Right atrium auricular region (tissue), 2 donors: Measurements from ENCODE around the gene ADGRV1. TPM values are rescaled to one million over a fixed set of nuclear protein-coding genes. Genes with fewer than 3 reads are reported as not detected.
"Not testable (repeated sequence)": the region's sequence is repeated elsewhere in the genome, so short reads cannot be mapped to it uniquely, and the experiment has no call there.

ENCODE experiments used
- DNase-seq: peaks from one replicate; pipeline ENCODE4 v3.0.0-alpha.2; 2019; ENCODE audit warnings: low spot score
- H3K27ac ChIP-seq, 2 donors: fragments of 200-600 bp; sonication (generic); 1 replicate in 1 of 2; 2 replicates in 1 of 2; pipeline ENCODE4 v1.5.1; 2016 to 2019
- H3K27me3 ChIP-seq, 2 donors: fragments of 200-600 bp; sonication (generic); one replicate each; pipeline versions ENCODE4 v1.5.1 to v1.6.0; 2017 to 2019
- H3K36me3 ChIP-seq: fragments of 200-600 bp; sonication (generic); one replicate; pipeline ENCODE4 v1.5.1; 2016
- H3K4me1 ChIP-seq, 2 donors: fragments of 200-600 bp; sonication (generic); one replicate each; pipeline versions ENCODE4 v1.5.1 to v1.6.0; 2017 to 2019
- H3K4me3 ChIP-seq, 2 donors: fragments of 200-600 bp; sonication (generic); 1 replicate in 1 of 2; 2 replicates in 1 of 2; pipeline ENCODE4 v1.5.1; 2017 to 2019; ENCODE audit warnings: mild to moderate bottlenecking in 1 of 2, moderate library complexity in 1 of 2
- H3K9me3 ChIP-seq, 2 donors: fragments of 200-600 bp; sonication (generic); one replicate each; pipeline ENCODE4 v1.5.1; 2019
- total RNA-seq, 2 donors: library from RNA; depleted of rRNA; stranded (reverse); fragments of >200 nt; gene quantifications; one replicate each; pipeline ENCODE4 v1.1.0, GENCODE V29; 2016
- TF ChIP-seq, protein P1 (sequence below), 2 donors: fragments of 200-600 bp; sonication (generic); IDR thresholded peaks; one replicate each; pipeline ENCODE4 v1.5.1; 2019; ENCODE audit warnings: antibody characterized with exemption in 2 of 2

ADGRV1 gene
- total RNA-seq, 2 donors from 2014 or later = 1.4 to 1.8 TPM

DNA sequence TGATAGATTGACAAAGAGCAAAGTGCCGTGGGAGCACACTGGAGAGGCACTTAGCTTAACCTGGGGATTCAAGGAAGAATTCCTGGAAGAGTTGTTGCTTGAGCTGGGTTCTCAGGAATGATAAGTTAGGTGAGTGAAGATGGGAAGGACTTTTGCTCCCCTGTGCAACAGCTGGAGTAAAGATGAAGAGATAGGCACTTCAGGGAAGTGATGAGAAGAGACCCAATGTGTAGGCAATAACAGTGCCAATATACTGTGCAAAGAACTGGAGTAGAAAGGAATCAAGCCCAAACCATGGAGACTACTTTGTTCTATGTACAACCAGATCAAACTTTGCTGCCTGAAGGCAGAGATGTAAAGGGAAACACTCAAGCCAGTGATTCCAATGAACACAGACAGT, 92.2 kb downstream of the ADGRV1 start:
- H3K27me3 ChIP-seq = no peaks in the 10 kb centered on the region
- H3K9me3 ChIP-seq = no peaks in the 10 kb centered on the region
- TF ChIP-seq, protein P1, sequence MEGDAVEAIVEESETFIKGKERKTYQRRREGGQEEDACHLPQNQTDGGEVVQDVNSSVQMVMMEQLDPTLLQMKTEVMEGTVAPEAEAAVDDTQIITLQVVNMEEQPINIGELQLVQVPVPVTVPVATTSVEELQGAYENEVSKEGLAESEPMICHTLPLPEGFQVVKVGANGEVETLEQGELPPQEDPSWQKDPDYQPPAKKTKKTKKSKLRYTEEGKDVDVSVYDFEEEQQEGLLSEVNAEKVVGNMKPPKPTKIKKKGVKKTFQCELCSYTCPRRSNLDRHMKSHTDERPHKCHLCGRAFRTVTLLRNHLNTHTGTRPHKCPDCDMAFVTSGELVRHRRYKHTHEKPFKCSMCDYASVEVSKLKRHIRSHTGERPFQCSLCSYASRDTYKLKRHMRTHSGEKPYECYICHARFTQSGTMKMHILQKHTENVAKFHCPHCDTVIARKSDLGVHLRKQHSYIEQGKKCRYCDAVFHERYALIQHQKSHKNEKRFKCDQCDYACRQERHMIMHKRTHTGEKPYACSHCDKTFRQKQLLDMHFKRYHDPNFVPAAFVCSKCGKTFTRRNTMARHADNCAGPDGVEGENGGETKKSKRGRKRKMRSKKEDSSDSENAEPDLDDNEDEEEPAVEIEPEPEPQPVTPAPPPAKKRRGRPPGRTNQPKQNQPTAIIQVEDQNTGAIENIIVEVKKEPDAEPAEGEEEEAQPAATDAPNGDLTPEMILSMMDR (IDR thresholded peaks at IDR 0.05) = no peak
- H3K4me3 ChIP-seq = no peak overlapping the region
- H3K36me3 ChIP-seq = no peaks in the 10 kb centered on the region
- no peaks in the 10 kb centered on the region for H3K4me1 ChIP-seq
- no peak for DNase-seq
- no peak overlapping the region for H3K27ac ChIP-seq

DNA sequence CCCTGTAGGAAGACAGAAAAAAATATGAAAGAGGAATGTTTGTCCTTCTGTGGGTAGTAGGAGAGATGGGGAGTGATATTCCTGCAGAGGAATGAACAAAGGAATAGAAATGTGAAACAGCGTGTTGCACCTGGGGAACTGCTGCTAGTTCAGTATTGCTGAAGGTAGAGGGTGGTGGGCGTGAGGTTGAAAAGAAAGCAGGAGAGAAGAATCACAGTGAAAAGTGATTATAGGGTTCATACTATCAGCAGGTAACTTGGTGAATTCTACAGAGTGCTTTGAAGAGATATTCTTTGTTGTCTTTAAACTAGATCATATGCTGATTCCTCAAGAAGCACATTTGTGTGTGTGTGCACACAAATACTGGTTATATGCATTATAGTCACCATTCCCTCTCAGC, 95.6 kb downstream of the ADGRV1 start:
- Histone ChIP-seq H3K4me3 (no peak overlapping the region), H3K27me3 (no peaks in the 10 kb centered on the region), H3K27ac (no peak overlapping the region), H3K9me3 (no peaks in the 10 kb centered on the region), H3K4me1 (no peaks in the 10 kb centered on the region), H3K36me3 (no peaks in the 10 kb centered on the region)
- no peak for DNase-seq
- TF ChIP-seq, protein P1 (IDR thresholded peaks at IDR 0.05) = no peak

DNA sequence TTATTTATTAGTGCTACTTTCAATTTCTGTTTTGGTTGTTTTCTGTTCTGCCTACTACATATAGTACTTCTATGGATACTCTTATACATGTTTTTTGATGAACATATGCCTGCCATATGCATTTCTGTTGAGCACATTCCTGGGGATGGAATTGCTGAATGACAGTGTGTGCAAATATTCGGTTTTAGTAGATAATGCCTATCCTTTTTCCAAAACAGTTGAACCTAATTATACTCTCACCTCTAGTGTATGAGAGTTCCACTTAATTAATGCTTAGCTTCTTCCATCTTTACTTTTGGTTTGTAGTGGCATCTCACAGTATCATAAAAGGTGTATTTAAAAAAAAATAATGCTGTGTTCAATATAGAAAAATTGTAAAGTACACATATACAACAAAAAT, 96.8 kb downstream of the ADGRV1 start:
- H3K27me3 ChIP-seq = no peaks in the 10 kb centered on the region

DNA sequence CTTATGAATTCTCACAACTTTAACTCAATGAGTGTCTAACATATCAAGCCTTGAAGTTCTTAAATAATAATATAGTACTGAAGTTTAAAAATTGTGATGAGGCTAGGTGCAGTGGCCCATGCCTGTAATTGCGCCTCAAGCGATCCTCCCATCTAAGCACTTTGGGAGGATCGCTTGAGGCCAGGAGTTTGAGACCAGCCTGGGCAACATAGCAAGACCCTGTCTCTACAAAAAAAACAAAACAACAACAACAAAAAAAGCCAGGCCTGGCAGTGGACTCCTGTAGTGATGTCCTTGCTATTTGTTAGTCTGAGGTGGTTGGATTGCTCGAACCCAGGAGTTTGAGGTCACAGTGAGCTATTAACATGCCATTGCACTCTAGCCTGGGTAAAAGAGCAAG, 98.4 kb downstream of the ADGRV1 start:
- no peaks in the 10 kb centered on the region for H3K27me3 ChIP-seq
- no peak for DNase-seq
- no peak overlapping the region for H3K27ac ChIP-seq
- TF ChIP-seq, protein P1 (IDR thresholded peaks at IDR 0.05) = no peak
- no peaks in the 10 kb centered on the region for H3K4me1 ChIP-seq
- H3K9me3 ChIP-seq = no peaks in the 10 kb centered on the region
- no peaks in the 10 kb centered on the region for H3K36me3 ChIP-seq
- H3K4me3 ChIP-seq = no peak overlapping the region

More for the DNA sequence above, 96.8 kb downstream of the ADGRV1 start:
- H3K4me1 ChIP-seq = no peaks in the 10 kb centered on the region
- DNase-seq = no peak
- H3K36me3 ChIP-seq = no peaks in the 10 kb centered on the region
- no peak overlapping the region for H3K4me3 ChIP-seq
- TF ChIP-seq, protein P1 (IDR thresholded peaks at IDR 0.05) = no peak
- H3K9me3 ChIP-seq = no peaks in the 10 kb centered on the region
- H3K27ac ChIP-seq = no peak overlapping the region

DNA sequence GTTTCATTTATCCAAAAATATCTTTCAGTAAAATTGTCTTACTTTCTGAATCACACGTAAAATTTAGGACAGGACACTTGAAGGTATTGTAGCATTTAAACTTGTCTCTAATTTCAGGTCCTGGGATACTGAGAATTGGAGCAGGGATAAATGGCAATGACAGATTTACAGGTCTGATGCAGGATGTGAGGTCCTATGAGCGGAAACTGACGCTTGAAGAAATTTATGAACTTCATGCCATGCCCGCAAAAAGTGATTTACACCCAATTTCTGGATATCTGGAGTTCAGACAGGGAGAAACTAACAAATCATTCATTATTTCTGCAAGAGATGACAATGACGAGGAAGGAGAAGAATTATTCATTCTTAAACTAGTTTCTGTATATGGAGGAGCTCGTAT, 99.2 kb downstream of the ADGRV1 start:
- H3K4me1 ChIP-seq = no peaks in the 10 kb centered on the region
- H3K27me3 ChIP-seq = no peaks in the 10 kb centered on the region
- TF ChIP-seq, protein P1 (IDR thresholded peaks at IDR 0.05) = no peak
- H3K36me3 ChIP-seq = no peaks in the 10 kb centered on the region
- no peaks in the 10 kb centered on the region for H3K9me3 ChIP-seq
- DNase-seq = no peak
- H3K27ac ChIP-seq = no peak overlapping the region
- no peak overlapping the region for H3K4me3 ChIP-seq

DNA sequence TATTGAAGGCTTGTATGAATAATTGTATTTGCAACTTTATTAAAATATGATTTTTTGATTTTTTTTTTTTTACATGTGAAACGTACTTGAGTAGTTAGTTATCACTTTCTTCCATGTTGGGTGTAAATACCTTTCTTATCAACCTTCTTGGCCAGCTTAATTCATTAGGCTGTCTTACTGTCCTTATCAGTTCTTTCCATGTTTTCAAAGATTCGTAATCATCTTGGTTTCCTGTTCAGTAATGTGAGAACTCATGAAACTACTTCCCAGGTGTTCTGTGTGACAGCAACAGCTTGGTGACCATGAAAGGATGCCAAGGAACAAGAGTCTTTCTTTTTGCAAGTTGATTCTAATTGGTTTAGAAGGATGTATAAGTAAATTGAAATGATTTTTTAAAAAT, 100.0 kb downstream of the ADGRV1 start:
- H3K27ac ChIP-seq = no peak overlapping the region
- H3K36me3 ChIP-seq = no peaks in the 10 kb centered on the region
- H3K9me3 ChIP-seq = no peaks in the 10 kb centered on the region
- no peak for DNase-seq
- H3K27me3 ChIP-seq = no peaks in the 10 kb centered on the region
- no peaks in the 10 kb centered on the region for H3K4me1 ChIP-seq
- H3K4me3 ChIP-seq = no peak overlapping the region
- TF ChIP-seq, protein P1 (IDR thresholded peaks at IDR 0.05) = no peak

DNA sequence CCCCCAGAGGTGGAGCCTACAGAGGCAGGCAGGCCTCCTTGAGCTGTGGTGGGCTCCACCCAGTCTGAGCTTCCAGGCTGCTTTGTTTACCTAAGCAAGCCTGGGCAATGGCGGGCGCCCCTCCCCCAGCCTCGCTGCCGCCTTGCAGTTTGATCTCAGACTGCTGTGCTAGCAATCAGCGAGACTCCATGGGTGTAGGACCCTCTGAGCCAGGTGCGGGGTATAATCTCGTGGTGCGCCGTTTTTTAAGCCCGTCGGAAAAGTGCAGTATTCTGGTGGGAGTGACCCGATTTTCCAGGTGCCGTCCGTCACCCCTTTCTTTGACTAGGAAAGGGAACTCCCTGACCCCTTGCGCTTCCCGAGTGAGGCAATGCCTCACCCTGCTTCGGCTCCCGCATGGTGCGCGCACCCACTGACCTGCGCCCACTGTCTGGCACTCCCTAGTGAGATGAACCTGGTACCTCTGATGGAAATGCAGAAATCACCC, 109.5 kb downstream of the ADGRV1 start:
- not testable (repeated sequence) for H3K9me3 ChIP-seq, H3K4me3 ChIP-seq, H3K27ac ChIP-seq, H3K27me3 ChIP-seq, H3K36me3 ChIP-seq, H3K4me1 ChIP-seq, DNase-seq
